GM12872 (cell line): ENCODE data around the gene CPT1B.

Source experiments
- TF ChIP-seq, protein P1 (sequence below): IDR thresholded peaks from 3 replicates; pipeline ENCODE4 v1.5.1; 2011; ENCODE audit warnings: low read depth, mild to moderate bottlenecking, low read length, moderate library complexity; ENCODE audit not compliant: insufficient read depth

The CPT1B gene

DNA sequence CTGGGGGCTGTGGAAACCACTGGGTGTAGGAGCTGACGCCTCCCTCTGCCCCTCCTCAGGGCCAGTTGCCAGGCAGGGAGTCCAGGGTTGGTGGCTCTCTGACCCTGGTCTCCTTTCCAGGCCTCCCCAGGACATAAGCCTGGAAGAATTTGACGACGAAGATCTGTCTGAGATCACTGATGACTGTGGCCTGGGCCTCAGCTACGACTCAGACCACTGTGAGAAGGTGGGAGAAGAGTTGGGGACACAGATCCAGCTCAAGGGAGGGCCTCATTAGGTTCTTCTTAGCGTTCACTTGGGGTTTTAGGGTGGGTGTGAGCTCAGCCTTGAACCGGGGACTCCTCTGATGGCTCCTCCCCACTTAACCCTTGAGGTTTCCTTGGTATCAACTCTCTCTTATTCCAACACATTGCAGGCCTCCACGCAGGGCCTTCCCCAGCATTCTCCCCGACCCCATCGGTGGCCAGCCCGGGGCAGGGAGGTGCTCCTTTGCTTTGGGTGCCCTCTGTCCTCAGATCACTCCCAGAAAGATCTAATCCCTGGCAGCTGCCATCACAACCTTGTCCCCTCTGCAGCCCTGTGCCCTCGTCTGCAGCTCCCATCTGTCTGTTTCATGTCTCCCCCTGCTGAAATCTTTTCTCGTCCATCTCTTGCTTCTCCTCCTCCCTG lies 23.6 kb upstream of the CPT1B start:
- TF ChIP-seq, protein P1, sequence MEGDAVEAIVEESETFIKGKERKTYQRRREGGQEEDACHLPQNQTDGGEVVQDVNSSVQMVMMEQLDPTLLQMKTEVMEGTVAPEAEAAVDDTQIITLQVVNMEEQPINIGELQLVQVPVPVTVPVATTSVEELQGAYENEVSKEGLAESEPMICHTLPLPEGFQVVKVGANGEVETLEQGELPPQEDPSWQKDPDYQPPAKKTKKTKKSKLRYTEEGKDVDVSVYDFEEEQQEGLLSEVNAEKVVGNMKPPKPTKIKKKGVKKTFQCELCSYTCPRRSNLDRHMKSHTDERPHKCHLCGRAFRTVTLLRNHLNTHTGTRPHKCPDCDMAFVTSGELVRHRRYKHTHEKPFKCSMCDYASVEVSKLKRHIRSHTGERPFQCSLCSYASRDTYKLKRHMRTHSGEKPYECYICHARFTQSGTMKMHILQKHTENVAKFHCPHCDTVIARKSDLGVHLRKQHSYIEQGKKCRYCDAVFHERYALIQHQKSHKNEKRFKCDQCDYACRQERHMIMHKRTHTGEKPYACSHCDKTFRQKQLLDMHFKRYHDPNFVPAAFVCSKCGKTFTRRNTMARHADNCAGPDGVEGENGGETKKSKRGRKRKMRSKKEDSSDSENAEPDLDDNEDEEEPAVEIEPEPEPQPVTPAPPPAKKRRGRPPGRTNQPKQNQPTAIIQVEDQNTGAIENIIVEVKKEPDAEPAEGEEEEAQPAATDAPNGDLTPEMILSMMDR = no peak

GRCh38 chr22:50600967-50601668 lies 22.9 kb upstream of the CPT1B start:
- TF ChIP-seq, protein P1 = no peak

- TF ChIP-seq, protein P1 = no peak
Observed at GRCh38 chr22:50600538-50600937, 22.3 kb upstream of the CPT1B start, which contains the start of gene MAPK8IP2. Gene MAPK8IP2, plus strand, starts transcription at chr22:50600793. Its CDS starts 26 bp downstream, at chr22:50600819.

- TF ChIP-seq, protein P1 = no peak
Observed at GRCh38 chr22:50599816-50600455, 21.7 kb upstream of the CPT1B start.

DNA sequence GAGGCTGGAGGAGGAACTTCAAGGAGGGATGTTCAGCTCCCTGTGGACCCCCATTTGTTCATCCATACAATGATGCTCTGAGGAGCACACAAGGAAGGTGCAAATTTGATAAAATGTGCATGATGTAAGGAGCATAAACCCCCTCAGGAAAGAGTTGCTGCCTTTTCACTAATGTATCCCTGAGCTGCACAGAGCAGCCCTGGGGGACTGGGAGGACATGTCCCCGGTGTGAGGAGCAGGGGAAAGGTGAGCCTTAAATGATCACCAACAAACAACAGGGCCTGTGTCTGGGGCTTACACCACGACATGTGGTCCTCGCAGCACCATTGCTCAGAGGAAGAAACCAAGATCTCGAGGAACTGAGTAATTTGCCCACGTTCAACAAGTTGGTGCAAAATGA lies 18.9 kb upstream of the CPT1B start:
- TF ChIP-seq, protein P1 = no peak

GRCh38 chr22:50595189-50595588 lies 17.0 kb upstream of the CPT1B start:
- TF ChIP-seq, protein P1 = no peak

DNA sequence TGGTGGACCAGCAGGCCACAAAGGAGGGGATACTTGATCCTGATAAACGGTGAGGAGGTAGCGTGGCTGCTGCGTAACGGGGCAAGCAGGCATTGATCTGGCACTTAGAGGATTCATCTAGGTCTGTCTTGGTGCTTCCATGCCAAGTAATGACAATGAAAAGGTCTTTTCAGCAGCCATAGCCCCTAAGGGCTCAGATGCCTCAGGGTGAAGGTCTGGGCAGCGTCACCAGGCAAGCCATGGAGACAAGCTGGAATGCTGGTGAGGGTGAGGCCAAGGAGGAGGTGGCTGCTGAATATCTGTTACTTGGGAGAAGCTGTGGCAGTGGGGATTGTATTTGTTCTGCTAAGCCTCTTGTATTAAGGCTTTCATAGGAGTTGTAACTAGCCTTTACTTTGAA lies 9.2 kb upstream of the CPT1B start:
- TF ChIP-seq, protein P1 = no peak
